Esophagus squamous epithelium (tissue), 5 donors: Measurements from ENCODE around the gene STOML1. TPM values are rescaled to one million over a fixed set of nuclear protein-coding genes. Genes with fewer than 3 reads are reported as not detected.

Source experiments
- DNase-seq: peaks from one replicate; lab custom pipeline; 2025; lab: John Stamatoyannopoulos, UW
- H3K27ac ChIP-seq, 4 donors: fragments of 200-600 bp; sonication (generic); one replicate each; pipeline ENCODE4 v1.5.1; 2016 to 2019; ENCODE audit warnings: mild to moderate bottlenecking in 1 of 4
- H3K27me3 ChIP-seq, 4 donors: fragments of 200-600 bp; sonication (generic); 1 replicate in 3 of 4; 2 replicates in 1 of 4; pipeline versions ENCODE4 v1.5.1 to v1.6.0; 2017 to 2021; ENCODE audit warnings: antibody characterized with exemption in 1 of 4
- H3K36me3 ChIP-seq, 3 donors: fragments of 200-600 bp; sonication (generic); one replicate each; pipeline ENCODE4 v1.5.1; 2016 to 2019
- H3K4me1 ChIP-seq, 3 donors: fragments of 200-600 bp; sonication (generic); one replicate each; pipeline ENCODE4 v1.5.1; 2017 to 2019
- H3K4me3 ChIP-seq, 4 donors: fragments of 200-600 bp; sonication (generic); 1 replicate in 3 of 4; 2 replicates in 1 of 4; pipeline ENCODE4 v1.5.1; 2016 to 2019; ENCODE audit warnings: mild to moderate bottlenecking in 2 of 4, moderate library complexity in 1 of 4
- H3K9me3 ChIP-seq, 3 donors: fragments of 200-600 bp; sonication (generic); one replicate each; pipeline ENCODE4 v1.5.1; 2016 to 2019
- POLR2A ChIP-seq, 4 donors: fragments of 450-650 bp; IDR thresholded peaks; one replicate each; pipeline ENCODE4 v1.6.1; 2017; ENCODE audit warnings: antibody characterized with exemption in 4 of 4, mild to moderate bottlenecking in 4 of 4, moderate library complexity in 3 of 4
- WGBS, 2 donors: methylation state at CpG; one replicate each; pipeline ENCODE4 v1.1.5; 2018; 5-methylcytosine and 5-hydroxymethylcytosine counted together
- intact Hi-C: fragments of 100-400 bp; cut with DNase I; formaldehyde crosslinking; loops from one replicate; pipeline ENCODE4 v1.15.0; 2022
- total RNA-seq, 4 donors: library from RNA; depleted of rRNA; stranded (reverse); fragments of >200 nt; gene quantifications; one replicate each; pipeline ENCODE4 v1.1.0, GENCODE V29; 2016
- TF ChIP-seq, protein P1 (sequence below), 6 experiments: fragments of 450-650 bp in 4 of 6; fragments of 200-600 bp in 2 of 6; sonication (generic) in 2 of 6; IDR thresholded peaks; one replicate each; pipeline ENCODE4 v1.5.1; 2016 to 2019; ENCODE audit warnings: antibody characterized with exemption in 6 of 6, mild to moderate bottlenecking in 4 of 6, moderate library complexity in 4 of 6
- donor health status: DM: yes; HTN: yes; CAD: no.

Gene STOML1
- total RNA-seq, 4 donors from 2014 or later = 8.3 to 14.8 (median 11.1) TPM

DNA sequence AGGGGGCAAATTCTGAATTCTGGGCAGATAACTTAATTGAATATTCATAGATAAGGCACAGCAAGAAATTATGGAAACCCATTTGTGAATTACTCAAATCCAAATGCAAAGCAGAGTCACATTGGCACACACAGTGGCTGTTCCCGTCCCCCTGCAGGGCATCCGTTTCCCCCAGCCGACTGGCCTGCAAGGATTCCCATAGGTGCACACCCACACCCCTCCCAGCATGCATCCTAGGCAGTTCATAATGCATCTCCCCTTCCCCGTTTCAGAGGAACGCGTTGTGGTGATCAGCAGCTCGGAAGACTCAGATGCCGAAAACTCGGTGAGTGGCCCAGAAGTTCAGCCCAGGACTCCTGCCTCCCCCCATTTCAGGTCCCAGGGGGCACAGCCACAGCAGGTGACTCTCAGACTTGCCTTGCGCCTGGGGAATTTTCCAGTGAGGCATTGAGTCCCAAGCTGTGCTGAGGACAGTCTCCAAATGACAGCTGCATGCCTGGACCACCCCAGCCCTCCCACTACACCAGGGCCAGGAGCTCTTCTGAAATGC is 42.2 kb upstream of the STOML1 start:
- Histone ChIP-seq H3K36me3 (peaks cover 20 to 82% (median 42%) of the 10 kb centered on the region in 3 donors), H3K4me3 (no peak overlapping the region), H3K27ac (no peak overlapping the region), H3K9me3 (no peaks in the 10 kb centered on the region), H3K27me3 (no peaks in the 10 kb centered on the region), H3K4me1 (peaks cover 0 to 20% (median 6%) of the 10 kb centered on the region in 3 donors)
- no peak for TF ChIP-seq POLR2A (IDR thresholded peaks at IDR 0.05)
- TF ChIP-seq, protein P1, sequence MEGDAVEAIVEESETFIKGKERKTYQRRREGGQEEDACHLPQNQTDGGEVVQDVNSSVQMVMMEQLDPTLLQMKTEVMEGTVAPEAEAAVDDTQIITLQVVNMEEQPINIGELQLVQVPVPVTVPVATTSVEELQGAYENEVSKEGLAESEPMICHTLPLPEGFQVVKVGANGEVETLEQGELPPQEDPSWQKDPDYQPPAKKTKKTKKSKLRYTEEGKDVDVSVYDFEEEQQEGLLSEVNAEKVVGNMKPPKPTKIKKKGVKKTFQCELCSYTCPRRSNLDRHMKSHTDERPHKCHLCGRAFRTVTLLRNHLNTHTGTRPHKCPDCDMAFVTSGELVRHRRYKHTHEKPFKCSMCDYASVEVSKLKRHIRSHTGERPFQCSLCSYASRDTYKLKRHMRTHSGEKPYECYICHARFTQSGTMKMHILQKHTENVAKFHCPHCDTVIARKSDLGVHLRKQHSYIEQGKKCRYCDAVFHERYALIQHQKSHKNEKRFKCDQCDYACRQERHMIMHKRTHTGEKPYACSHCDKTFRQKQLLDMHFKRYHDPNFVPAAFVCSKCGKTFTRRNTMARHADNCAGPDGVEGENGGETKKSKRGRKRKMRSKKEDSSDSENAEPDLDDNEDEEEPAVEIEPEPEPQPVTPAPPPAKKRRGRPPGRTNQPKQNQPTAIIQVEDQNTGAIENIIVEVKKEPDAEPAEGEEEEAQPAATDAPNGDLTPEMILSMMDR (IDR thresholded peaks at IDR 0.05) = no peak
- intact Hi-C loops = no loop called here
- DNase-seq = no peak
- 87 to 100% methylated on average over 2 to 6 of the region's 10 CpGs for WGBS, 2 donors

DNA sequence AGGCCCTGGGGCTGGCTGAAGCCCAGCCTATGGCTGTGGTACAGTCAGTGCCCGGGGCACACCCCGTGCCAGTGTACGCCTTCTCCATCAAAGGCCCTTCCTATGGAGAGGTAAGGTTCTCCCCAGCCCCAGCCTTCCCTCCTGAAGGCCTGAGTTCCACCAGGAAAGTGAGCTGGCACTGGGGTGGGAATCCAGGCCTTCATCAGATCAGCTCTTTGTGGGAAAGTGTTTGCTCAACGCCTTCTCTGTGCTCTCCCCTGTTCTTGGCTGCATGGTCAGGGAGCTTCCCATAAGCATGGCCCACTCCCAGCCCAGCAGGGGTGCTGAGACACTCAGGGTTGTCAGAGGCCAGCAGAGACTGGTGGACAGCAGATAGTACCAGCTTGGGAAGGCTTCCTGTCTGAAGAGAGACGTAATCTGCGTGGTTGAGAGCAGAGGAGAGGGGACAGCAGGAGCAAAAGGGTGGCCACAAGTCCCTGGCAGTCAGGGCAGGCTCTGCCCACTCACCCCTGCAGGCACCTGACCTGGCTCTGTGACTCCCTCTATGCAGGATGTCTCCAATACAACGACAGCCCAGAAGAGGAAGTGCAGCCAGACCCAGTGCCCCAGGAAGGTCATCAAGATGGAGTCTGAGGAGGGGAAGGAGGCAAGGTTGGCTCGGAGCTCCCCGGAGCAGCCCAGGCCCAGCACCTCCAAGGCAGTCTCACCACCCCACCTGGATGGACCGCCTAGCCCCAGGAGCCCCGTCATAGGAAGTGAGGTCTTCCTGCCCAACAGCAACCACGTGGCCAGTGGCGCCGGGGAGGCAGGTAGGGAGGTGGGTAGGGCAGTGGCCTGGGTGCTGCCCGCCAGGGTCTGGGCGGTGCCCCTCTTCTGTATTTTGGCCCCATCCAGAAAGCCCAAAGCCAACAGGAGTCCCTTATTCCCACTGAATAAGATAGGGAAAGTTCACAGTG is 40.8 kb upstream of the STOML1 start:
- 66 to 84% methylated on average over 4 to 13 of the region's 16 CpGs for WGBS, 2 donors
- H3K4me3 ChIP-seq = no peak overlapping the region
- H3K27me3 ChIP-seq = no peaks in the 10 kb centered on the region
- peaks cover 20 to 92% (median 42%) of the 10 kb centered on the region in 3 donors for H3K36me3 ChIP-seq
- H3K9me3 ChIP-seq = no peaks in the 10 kb centered on the region
- intact Hi-C loops = no loop called here
- peak overlapping the region in 2 of 4 donors; percentile 13 to 34 for H3K27ac ChIP-seq
- H3K4me1 ChIP-seq = peaks cover 0 to 16% (median 0%) of the 10 kb centered on the region in 3 donors
- TF ChIP-seq, protein P1 (IDR thresholded peaks at IDR 0.05) = no peak
- TF ChIP-seq POLR2A (IDR thresholded peaks at IDR 0.05) = no peak
- DNase-seq = no peak

DNA sequence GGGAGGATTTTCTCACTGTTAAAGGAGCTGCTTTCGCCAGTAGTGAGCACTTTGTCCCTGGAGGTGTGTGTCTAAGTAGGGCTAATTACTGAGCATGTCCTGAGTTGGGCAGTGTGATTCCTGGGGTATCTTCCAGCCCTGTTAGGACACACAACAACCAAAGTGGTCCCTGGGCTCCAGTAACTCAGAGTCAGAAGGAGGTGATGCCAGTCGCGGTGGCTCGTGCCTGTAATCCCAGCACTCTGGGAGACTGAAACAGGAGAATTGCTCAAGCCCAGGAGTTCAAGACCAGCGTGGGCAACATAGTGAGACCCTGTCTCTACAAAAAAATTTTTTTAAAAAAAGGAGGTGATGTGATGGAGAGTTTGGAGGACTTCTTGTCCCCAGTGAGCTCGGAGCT is 40.0 kb upstream of the STOML1 start:
- WGBS, 2 donors = 87 to 98% methylated on average over 3 to 5 of the region's 6 CpGs
- Histone ChIP-seq H3K9me3 (no peaks in the 10 kb centered on the region), H3K27ac (no peak overlapping the region), H3K27me3 (no peaks in the 10 kb centered on the region), H3K4me3 (no peak overlapping the region), H3K4me1 (peaks cover 0 to 23% (median 0%) of the 10 kb centered on the region in 3 donors), H3K36me3 (peaks cover 20 to 92% (median 40%) of the 10 kb centered on the region in 3 donors)
- intact Hi-C loops = no loop called here
- no peak for DNase-seq
- TF ChIP-seq, protein P1 (IDR thresholded peaks at IDR 0.05) = no peak
- TF ChIP-seq POLR2A (IDR thresholded peaks at IDR 0.05) = no peak

DNA sequence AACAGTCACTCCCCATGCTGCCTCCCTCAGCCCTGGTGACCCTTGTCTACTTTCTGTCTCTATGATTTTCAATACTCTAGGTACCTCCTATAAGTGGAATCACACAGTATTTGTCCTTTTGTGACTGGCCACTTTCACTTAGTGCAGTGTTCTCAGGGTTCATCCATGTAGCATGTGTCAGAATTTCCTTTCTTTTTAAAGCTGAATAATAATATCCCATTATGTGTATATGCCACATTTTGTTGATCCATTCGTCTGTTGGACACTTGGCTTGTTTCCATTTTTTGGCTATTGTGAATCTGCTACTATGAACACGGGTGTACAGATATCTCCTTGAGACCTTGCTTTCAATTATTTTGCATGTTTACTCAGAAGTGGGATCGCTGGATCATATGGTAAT is 36.6 kb upstream of the STOML1 start:
- H3K27me3 ChIP-seq = no peaks in the 10 kb centered on the region
- TF ChIP-seq, protein P1 (IDR thresholded peaks at IDR 0.05) = no peak
- TF ChIP-seq POLR2A (IDR thresholded peaks at IDR 0.05) = no peak
- no peaks in the 10 kb centered on the region for H3K9me3 ChIP-seq
- H3K4me1 ChIP-seq = peaks cover 0 to 39% (median 7%) of the 10 kb centered on the region in 3 donors
- no peak for DNase-seq
- H3K4me3 ChIP-seq = no peak overlapping the region
- H3K27ac ChIP-seq = no peak overlapping the region
- H3K36me3 ChIP-seq = peaks cover 9 to 92% (median 32%) of the 10 kb centered on the region in 3 donors
- 56 to 57% methylated on average over 3 of the region's 3 CpGs for WGBS, 2 donors
- intact Hi-C loops = no loop called here

DNA sequence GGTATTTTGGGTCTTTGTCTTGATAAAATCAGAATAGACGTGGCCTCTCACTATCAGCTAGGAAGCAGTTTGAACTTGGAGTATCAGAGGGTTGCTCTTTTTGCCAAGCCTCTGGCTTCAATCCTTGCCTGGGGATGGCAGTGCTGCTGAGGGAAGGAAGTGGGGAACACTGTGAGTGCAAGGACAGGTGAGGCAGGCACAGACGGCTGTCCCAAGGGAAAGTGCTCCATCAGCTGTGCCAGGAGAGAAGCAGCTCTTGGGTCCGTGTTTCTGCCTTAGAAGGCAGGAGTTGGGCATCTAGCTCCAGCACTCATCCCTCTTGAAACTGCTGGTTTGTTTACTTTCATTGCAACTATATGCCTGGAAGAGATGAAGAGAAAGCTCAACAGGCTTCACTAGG is 35.6 kb upstream of the STOML1 start:
- TF ChIP-seq, protein P1 (IDR thresholded peaks at IDR 0.05) = no peak
- TF ChIP-seq POLR2A (IDR thresholded peaks at IDR 0.05) = no peak
- 36 to 92% methylated on average over 1 to 3 of the region's 3 CpGs for WGBS, 2 donors
- Histone ChIP-seq H3K4me1 (peaks cover 0 to 35% (median 7%) of the 10 kb centered on the region in 3 donors), H3K9me3 (no peaks in the 10 kb centered on the region), H3K36me3 (peaks cover 13 to 92% (median 41%) of the 10 kb centered on the region in 3 donors), H3K27ac (peak overlapping the region in 1 of 4 donors; percentile 42), H3K4me3 (no peak overlapping the region), H3K27me3 (no peaks in the 10 kb centered on the region)
- intact Hi-C loops = no loop called here
- no peak for DNase-seq
